Measurements from ENCODE around the gene FASTKD3. TPM values are rescaled to one million over a fixed set of nuclear protein-coding genes. Genes with fewer than 3 reads are reported as not detected.
A peak's percentile ranks its signal among the peaks of the same experiment; 100 is the strongest.

The FASTKD3 gene
- total and polyA plus RNA-seq, 2 experiments from 2014 or later = 10.4 to 10.9 TPM

- Histone ChIP-seq H3K27ac (peak overlapping the region; percentile 66), H3K9me3 (ENCODE audit: low read depth) (no peaks in the 10 kb centered on the region), H3K27me3 (no peaks in the 10 kb centered on the region), H3K36me3 (peaks cover 82% of the 10 kb centered on the region), H3K4me1 (ENCODE audit: low read depth) (peaks cover 12% of the 10 kb centered on the region), H3K4me3 (no peak overlapping the region)
- peak; percentile 10 to 50 for DNase-seq (ENCODE audit: low read depth in 1 of 2, low spot score in 1 of 2)
- TF ChIP-seq CTCF (IDR thresholded peaks at IDR 0.05; ENCODE audit: low read depth, low read length) = peak; percentile 32
These were observed 28.3 kb upstream of the FASTKD3 start for GRCh38 chr5:7897014-7897600.

GRCh38 chr5:7894860-7895259 is 26.0 kb upstream of the FASTKD3 start:
- Histone ChIP-seq H3K9me3 (ENCODE audit: low read depth) (no peaks in the 10 kb centered on the region), H3K27me3 (no peaks in the 10 kb centered on the region), H3K27ac (no peak overlapping the region), H3K4me1 (ENCODE audit: low read depth) (peaks cover 12% of the 10 kb centered on the region), H3K4me3 (no peak overlapping the region), H3K36me3 (peaks cover 78% of the 10 kb centered on the region)
- no peak for DNase-seq (ENCODE audit: low read depth in 1 of 2, low spot score in 1 of 2)
- TF ChIP-seq CTCF (IDR thresholded peaks at IDR 0.05; ENCODE audit: low read depth, low read length) = no peak

GRCh38 chr5:7894439-7894838 is 25.6 kb upstream of the FASTKD3 start:
- H3K36me3 ChIP-seq = peaks cover 78% of the 10 kb centered on the region
- H3K27me3 ChIP-seq = no peaks in the 10 kb centered on the region
- no peak overlapping the region for H3K27ac ChIP-seq
- H3K4me1 ChIP-seq (ENCODE audit: low read depth) = peaks cover 12% of the 10 kb centered on the region
- DNase-seq (ENCODE audit: low read depth in 1 of 2, low spot score in 1 of 2) = no peak
- H3K4me3 ChIP-seq = no peak overlapping the region
- no peak for TF ChIP-seq CTCF (IDR thresholded peaks at IDR 0.05; ENCODE audit: low read depth, low read length)
- H3K9me3 ChIP-seq (ENCODE audit: low read depth) = no peaks in the 10 kb centered on the region

- peaks cover 57% of the 10 kb centered on the region for H3K36me3 ChIP-seq
- H3K9me3 ChIP-seq (ENCODE audit: low read depth) = no peaks in the 10 kb centered on the region
These were observed 20.1 kb upstream of the FASTKD3 start for GRCh38 chr5:7888901-7889300.

GRCh38 chr5:7886849-7887475 is 18.1 kb upstream of the FASTKD3 start:
- peak; percentile 44 for TF ChIP-seq CTCF (IDR thresholded peaks at IDR 0.05; ENCODE audit: low read depth, low read length)
- H3K4me3 ChIP-seq = no peak overlapping the region
- no peaks in the 10 kb centered on the region for H3K27me3 ChIP-seq
- H3K9me3 ChIP-seq (ENCODE audit: low read depth) = no peaks in the 10 kb centered on the region
- H3K27ac ChIP-seq = no peak overlapping the region
- H3K36me3 ChIP-seq = peaks cover 51% of the 10 kb centered on the region
- peak; percentile 38 to 69 for DNase-seq (ENCODE audit: low read depth in 1 of 2, low spot score in 1 of 2)
- H3K4me1 ChIP-seq (ENCODE audit: low read depth) = peaks cover 27% of the 10 kb centered on the region

More at GRCh38 chr5:7888901-7889300, 20.1 kb upstream of the FASTKD3 start:
- no peak overlapping the region for H3K4me3 ChIP-seq
- DNase-seq (ENCODE audit: low read depth in 1 of 2, low spot score in 1 of 2) = no peak
- H3K4me1 ChIP-seq (ENCODE audit: low read depth) = peaks cover 27% of the 10 kb centered on the region
- TF ChIP-seq CTCF (IDR thresholded peaks at IDR 0.05; ENCODE audit: low read depth, low read length) = no peak
- no peaks in the 10 kb centered on the region for H3K27me3 ChIP-seq
- H3K27ac ChIP-seq = no peak overlapping the region

All from cardiac muscle cell (in vitro differentiated cells and primary cell).